Stimulated activated CD8-positive, alpha-beta memory T cell treated with anti-CD3 and anti-CD28 coated beads, Interleukin-12 subunit alpha, Interleukin-12 subunit beta, amount 100 ng/mL, for 24 hours (primary cell): ENCODE measurements around the gene PTPRN2.
"Not testable (repeated sequence)": the region's sequence is repeated elsewhere in the genome, so short reads cannot be mapped to it uniquely, and the experiment has no call there.

Experiments
- DNase-seq: peaks from one replicate; pipeline ENCODE4 v3.0.0-alpha.2; 2020; ENCODE audit errors: extremely low read depth

Gene PTPRN2

DNA sequence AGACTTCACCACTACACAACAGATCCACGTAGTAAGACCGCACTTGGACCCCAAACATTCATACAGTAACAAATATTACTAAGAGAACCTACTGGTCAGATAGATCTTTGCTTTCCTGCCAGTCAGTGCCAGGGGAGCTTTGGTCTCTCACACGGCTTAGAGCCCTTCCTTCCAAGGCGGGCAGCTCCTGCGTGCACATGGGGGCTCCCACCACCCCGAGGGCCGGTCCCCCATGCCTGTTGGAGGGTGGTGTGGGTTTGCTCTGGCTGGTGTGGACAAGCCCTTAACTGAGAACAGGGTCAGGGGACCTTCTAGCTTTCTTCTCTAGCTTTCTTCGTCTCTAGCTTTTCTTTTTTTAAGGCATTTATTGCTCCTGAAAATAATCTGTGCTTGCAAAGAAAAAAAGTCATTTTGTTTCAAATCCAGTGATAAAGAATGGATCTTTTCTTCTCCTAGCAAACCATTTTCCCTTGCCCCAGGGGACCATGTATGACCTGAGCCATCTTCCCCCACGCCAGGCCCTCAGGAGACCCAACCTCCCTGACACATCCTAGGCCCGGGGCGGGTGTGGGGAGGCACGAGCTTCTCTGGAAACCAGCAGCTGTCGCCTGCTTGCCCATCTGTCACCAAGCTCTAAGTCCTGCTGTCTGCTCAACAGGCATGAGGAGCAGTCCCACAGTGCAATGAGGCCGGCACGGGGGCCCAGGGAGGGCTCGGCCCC, 591.1 kb downstream of the PTPRN2 start:
- DNase-seq: no peak

DNA sequence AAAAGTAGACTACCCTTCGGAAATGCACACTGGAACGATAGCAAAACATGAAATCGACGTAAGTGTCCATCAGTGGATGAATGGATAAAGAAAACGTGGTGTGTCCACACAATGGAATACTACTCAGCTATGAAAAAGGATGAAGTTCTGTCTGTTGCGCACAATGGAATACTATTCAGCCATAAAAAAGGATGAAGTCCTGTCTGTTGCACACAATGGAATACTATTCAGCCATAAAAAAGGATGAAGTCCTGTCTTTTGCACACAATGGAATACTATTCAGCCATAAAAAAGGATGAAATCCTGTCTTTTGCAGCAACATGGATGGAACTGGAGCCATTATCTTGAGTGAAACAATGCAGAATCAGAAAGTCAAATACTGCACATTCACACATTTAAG, 591.8 kb downstream of the PTPRN2 start:
- DNase-seq: no peak

DNA sequence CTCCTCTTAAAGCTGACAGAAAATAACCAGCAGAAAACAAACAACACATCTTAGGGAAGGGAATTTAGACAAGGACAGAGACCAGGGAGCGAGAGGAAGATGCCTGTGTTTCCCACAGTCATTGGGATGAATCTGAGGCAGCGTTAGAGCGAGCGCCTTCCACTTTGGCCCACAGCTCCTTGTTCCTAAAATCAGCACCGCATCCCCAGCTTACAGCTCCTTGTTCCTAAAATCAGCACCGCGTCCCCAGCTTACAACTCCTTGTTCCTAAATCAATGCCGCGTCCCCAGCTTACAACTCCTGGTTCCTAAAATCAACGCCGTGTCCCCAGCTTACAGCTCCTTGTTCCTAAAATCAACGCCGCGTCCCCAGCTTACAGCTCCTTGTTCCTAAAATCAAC, 593.3 kb downstream of the PTPRN2 start:
- DNase-seq: no peak

DNA sequence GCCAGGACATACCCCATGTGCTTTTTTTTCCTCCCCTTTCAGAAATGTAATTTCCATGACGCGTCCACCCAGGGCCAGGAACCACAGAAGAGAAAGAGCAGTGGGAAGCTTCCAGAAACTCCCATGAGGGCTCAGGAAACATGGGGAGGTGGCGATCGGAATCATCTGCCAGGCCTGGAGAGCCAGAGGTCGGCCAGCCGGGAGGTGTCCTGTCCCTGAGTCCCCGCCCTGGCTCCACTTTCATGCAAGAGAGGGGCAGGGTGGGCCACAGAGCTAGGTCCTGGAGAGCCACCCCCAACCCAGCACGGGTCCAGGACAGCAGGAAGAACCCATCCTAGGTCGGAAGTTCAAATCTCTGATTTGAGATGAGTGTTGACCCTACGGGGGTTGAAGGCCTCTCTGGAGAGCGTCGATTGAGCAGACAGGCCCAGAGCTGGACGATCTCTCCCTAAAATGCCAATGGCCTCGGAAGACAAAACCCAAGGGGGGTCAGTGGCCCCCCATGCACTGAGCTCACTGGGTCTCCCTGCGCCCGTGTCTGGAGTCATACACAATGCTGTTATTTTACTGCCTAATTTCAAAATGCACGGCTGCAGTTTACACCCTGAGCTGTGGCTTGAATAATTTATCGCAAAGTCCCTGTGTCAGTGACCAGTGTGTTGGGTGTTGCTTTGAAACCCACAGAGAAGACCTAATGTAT, 594.1 kb downstream of the PTPRN2 start:
- no peak for DNase-seq

DNA sequence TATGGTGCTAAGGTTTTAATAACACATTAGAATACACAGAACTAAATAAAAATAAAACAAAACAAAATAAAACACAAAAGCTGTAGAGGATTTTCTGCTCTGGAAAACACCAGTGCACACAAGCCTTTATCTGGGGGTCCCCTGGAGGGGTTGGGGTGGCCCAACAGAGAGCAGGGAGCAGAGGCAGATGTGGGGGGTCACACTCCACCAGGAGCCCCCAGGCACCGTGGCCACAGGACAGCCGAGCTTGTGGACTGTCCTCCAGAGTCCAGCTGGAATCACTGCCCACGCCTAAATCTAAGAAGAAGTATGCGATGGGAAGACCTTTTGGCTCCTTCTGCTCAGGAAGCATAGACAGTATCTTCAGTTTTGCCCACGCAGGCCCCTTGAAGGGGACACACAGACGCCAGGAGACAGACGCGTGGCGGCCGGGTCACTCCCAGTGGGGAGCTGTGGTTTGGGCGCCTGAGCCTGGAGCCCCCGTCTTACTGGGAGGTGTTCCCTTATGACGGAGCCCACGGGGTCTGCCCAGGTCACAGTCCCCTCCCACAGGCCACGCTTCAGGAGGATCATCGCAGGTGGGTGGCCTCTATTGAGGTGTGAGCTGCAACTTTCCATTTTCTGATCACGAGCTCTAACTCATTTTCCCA, 595.0 kb downstream of the PTPRN2 start:
- no peak for DNase-seq

DNA sequence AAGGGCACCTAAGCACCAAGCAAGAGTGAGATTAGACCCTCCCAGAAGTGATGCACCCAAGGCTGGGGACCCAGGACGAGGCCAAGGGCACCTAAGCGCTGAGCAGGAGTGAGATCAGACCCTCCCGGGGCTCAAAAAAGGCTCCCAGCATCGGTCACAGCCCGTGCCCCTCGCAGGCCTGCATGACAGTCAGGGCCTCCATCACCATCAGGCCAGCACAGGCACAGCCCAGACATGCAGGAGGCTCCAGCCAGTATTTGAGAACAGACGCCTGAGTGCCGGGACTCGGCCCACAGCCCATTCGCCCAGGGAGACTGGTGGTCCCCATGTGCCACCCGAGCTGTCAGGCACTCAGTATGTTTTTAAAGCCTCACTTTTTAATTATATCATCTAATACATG, 595.9 kb downstream of the PTPRN2 start:
- DNase-seq: no peak

DNA sequence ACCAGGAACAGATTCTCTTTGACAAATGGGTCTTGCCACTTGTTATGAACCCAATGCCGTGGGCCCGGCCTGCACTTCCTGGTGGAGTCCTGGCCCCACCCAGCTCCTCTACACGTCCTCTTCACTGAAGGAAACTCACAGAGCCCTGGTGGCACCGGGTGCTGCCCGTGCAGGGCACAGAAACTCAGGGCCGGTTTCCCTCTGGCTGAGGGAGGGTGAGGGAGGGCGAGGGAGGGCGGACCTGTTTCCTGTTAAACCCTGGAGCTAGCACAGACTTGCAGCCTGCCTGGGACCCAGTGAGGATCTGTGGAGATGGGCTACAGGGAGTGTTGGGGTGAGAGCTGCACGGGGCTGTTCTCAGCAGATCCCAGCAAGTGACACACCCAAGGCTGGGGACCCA, 596.3 kb downstream of the PTPRN2 start:
- DNase-seq: no peak

DNA sequence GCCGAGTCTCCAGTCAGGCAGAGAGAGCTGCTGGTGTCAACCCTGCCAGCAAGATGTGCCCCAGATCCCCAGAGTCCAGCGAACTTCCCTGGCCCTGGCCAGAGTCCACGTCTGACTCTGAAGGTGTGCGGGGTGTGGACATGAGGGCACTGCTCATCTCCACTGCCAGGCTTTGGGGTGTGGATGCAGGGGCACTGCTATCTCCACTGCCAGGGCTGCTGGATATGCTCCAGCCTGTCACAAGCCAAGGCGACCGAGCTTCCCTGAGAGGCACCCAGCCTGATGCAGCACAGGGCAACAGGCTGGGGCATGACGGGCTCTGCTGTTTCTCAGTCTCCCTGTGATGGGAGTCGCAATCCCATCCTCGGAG, 596.8 kb downstream of the PTPRN2 start:
- no peak for DNase-seq

DNA sequence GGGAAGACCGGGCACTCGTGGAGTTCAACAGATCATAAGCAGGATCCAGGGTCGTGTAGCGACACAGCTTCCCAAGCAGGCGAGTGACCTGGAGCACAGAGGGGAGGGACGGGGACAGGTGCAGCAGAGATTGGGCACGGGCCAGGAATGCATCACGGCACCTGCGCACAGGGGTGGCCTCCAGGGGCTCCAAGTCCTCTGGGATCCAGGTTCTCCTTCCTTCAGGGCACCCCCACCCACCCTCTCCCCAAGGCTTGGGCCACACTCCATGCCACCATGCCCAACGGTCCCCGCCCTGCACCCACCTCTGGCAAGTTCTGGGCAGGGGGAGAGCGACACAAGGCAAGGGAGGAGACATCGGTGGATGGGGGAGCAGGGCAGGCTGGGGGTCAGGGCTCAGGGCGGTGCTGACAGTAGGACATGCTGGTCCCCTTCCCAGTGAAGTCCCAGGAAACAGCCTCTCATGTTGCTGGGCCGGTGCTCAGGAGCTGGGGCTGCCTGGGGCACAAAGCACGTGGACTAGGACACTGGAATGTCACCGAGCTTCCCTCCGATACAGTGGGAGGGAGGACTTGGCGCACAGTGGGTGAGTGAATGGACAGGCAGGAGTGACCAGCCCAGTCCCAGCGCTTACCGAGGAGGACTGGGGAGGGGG, 597.3 kb downstream of the PTPRN2 start:
- DNase-seq: no peak

DNA sequence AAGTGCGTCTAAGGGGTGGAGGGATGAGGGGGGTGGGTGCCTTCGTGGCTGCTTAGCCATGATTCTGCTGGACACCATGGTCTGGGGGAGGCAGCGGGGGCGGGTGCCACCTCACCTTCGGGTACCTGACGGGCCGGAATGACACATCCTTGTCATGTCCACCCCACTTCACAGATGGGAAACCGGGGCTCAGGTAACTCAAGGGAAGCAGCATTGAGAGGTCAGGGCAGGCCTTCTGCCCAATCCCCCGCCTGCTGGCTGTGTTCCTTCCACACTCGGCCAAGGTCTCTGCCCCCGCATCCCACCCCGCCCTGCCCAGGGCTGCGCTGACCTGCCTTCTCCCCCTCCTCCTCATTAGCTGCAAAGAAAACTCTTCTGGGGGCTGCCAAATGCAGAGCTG, 598.0 kb downstream of the PTPRN2 start:
- DNase-seq: no peak

DNA sequence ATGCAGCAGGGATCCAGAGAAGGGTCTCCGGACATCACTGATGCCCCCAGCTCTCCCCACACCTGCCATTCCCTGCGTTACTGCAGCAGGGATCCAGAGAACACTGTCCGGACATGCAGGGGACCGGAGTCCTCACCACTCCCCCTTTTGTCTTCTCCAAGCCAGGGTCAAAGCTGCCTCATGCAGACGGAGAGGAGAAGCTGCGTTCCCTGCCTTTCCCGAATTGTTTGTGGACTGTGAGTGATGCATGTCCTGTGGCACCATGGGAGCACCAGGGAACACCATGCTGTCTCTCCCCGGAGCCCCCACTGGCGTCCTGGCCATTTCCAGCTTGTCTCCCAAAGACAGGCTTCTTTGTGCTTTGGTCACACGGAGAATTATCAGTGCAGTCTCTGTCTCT, 599.7 kb downstream of the PTPRN2 start:
- no peak for DNase-seq

DNA sequence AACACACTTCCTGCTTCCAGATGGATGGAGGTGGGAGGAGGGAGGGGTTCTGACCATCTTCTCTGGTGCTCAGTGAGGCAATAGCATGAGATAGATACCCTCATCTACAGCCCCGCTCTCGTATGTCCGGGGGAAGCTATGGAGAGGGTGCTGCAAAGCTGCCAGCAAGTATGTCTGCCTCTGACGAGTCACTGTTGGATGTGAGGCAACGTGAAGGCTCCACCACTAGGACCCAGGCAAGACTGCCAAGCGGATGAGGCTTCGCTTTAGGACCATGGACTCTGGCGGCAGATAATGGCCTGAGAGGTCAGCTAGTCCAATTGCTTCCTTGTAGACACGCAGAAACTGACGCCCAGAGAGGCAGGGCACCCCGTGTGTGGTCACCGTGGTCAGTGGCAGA, 601.6 kb downstream of the PTPRN2 start:
- DNase-seq: no peak

DNA sequence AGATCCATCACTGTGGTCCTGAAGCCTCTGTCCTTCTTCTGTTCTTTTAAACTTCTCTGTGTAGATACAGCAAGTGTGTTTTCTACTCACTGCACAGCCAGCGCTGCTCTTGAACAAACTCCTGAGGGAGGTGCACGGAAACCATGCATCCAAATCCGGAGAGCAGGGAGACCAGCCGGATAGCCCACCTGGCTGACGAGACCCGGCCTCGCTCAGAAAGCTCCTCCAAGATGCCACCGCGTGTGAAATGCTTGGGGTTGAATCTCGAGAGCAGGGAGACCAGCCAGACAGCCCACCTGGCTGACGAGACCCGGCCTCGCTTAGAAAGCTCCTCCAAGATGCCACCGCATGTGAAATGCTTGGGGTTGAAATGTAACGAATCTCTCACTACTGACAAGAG, 602.0 kb downstream of the PTPRN2 start:
- DNase-seq: no peak

DNA sequence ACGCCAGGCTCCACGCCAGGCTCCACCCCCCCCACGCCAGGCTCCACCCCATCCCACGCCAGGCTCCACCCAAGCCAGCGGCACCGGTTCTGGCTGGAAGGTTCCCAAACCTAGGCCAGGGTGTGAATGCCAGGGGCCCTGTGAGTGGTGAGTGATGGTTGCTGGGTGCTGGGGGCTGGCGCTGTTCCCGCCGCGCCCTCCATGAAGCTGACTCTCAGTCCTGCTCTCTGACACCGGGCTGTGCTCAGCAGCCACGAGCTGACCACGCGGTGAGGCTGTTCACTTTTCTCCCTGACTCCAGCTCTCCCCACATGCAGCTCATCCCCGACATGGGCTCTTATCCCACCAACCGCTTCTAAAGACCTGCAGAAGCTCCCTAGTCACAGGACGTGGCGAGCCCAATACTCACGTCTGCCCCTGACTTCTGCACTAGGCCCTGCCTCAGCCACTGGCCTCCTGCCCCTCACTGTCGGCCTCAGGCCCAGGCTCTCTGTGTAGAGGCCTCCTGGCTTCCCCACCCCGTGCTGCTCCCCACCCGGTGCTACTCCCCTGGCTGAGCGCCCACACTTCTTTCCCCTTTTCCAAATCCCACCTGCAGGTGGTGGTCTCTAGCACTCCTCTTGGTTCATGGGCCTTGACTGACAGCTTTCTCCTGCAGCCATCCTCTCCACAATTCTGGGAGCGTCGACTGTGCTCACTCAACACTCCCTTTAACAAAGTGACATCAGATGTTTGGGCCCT, 603.0 kb downstream of the PTPRN2 start:
- DNase-seq: no peak

DNA sequence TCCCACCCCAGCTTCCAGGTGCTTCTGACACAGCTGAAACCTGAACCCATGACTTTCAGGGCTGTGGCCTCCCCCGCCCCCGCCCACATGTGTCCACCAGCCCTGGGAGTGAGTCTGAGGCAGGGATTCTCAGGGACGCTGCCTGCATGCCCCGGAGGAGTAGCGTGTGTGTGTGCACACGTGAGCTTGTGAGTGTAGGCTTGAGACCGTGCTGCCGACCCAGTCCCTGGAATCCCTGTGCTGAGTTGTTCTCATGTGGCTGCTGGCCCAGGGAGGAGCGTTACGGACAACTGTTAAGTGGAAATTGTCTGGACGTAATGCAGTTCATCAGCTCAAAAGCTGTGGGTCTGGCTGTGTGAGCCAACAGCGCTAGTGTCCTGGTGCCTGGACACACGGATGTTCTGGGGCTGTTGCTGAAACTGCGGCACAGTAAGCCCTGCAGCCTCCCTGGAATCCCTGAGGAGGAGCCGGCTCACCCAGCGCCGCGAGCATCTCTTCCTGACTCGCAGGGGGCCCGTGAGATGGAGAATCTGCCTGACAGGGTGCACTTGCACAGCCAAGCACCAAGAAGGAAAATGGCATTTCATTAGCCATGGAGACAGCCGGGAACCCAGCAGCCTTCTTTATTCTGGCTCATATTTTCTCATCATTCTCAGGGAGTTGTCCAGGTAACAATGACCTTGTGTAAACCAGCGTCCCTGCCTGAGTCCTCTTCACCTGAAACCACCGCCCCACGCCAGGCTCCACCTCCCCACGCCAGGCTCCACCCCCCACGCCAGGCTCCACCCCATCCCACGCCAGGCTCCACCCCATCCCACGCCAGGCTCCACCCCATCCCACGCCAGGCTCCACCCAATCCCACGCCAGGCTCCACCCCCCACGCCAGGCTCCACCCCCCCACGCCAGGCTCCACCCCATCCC, 603.9 kb downstream of the PTPRN2 start:
- no peak for DNase-seq

DNA sequence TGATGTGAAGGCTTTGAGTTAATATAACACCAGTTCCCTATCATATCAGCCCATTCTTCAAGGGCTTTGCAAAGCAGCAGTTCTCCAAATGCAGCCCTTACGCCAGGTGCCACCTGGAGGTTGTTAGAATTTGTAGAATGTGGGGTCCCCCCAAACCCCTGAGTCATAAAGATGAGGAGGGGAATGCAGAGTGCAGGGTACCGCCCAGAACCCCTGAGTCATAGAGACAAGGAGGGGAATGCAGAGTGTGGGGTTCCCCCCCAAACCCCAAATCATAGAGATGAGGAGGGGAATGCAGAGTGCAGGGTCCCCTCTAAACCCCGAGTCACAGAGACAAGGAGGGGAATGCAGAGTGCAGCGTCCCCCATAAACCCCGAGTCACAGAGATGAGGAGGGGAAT, 605.8 kb downstream of the PTPRN2 start:
- DNase-seq: no peak

DNA sequence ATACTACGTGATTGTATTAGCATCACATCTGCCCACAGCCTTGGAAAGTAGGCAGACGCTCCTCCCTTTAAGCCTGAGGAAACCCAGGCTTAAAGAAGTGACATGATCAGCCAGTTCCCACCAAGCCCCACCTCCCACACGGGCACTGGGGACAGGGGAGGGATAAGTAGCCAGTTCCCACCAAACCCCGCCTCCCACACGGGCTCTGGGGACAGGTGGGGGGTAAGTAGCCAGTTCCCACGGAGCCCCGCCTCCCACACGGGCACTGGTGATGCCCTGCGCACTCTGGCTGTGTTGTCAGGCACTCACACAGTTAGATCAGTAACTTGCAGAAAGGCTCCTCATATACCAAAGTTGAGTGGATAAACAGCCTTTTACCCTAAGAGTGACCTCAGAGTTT, 606.8 kb downstream of the PTPRN2 start:
- no peak for DNase-seq

DNA sequence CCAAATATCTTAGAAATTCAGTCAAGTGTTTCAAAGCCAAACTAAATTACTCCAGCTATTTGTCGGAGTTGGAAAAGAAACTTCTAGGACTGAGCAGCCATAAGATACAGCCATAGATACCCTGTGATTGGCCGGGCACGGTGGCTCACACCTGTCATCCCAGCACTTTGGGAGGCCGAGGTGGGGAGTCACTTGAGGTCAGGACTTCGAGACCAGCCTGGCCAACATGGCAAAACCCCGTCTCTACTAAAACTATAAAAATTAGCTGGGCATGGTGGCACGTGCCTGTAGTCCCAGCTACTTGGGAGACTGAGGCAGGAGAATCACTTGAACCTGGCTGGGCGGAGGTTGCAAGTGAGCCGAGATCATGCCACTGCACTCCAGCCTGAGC, 607.3 kb downstream of the PTPRN2 start:
- not testable (repeated sequence) for DNase-seq

DNA sequence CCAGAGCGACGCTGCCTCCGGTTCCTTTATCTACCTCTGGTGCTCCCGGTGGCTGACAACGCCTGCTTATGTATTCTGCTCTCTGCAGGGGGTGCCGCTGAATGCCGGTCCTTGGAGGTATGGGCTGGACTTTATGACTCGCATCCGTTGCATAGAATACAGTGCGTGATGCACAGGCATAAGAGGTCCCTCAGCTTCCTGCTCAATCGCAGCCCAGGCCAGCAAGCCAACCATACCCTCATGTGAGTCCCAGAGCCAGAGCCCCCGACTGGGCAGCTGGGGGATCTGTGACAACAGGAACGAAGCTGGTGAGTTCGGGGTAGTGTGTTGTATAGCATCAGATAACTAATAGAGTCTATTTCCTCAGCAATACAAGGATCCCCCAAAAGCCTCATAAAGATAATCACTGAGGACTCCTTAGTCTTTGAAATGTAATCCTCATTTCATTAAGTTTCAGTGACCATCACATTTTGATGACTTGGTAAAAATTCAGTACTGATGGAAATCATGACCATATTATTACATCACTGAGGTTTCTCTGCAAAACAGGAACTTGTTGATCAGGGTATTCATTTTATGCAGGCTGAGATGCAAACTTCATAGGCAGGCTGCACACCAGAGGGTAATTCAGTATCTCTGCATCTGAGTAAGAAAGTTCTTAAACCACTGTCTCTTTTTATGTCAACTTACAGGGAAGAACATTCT, 607.8 kb downstream of the PTPRN2 start:
- DNase-seq: no peak

DNA sequence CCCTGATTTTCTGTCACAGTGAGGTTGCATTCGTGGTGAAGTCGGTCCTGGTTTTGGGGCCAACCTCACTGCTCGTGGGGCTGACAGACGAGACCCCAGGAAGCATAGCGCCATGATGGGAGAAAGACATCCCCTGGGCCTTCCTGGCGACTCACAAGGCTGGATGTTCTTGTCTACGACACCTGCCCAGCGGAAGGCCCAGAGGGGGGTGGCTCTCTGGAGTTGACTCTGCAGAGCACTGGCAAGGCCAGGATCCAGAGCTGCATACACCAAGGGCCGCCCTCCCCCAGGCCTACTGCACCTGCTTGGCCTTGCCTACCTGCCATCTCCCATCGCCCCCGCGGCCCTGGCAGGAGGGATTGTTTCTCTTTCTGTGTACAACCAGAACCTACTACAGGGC, 608.9 kb downstream of the PTPRN2 start:
- no peak for DNase-seq
